NCI-H1105 treated with DMSO at 0.1 percent for 48 hours (cell line): Measurements from ENCODE around the gene GNAZ.

ENCODE experiments used
- DNase-seq: peaks from one replicate; lab custom pipeline; 2025; lab: John Stamatoyannopoulos, UW

GNAZ gene

DNA sequence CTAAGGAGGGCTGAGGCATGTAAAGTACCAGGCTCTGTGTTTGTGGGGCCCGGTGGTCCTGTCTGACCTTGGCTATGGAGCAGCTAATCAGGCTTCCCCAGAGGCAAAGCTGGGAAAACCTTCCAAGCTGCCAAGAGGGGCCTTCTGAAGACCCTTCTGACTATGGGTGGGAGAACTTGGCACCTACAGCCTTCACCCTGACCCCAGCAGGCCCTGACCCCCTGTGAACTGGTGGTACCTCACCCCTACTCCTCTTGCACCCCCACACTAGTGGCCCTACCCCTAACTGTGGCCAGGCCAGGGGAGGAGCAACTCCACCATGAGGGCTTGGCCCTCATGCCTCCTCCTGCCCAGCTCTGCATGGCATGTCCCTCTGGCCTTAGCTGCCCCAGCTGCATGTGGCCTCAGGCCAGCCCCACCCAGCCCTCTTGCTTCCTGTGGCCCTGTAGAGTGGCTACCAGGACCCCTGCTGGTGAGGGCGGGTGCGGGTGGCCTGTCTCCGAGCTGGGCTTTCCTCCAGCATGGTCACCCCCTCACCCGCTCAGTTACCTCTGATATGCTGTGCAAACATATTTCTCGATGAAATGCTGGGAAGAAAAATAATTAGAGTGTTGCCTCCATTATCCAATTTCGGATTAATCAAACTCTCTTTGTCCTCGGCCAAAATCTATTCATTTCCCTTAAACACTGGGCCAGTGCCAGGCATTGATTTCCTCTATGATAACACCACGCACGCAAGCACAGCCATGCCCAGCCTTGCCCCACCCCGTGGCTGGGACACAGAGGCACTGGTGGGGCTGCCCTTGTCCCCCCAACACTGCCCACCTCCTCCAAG, 7.5 kb downstream of the GNAZ start:
- DNase-seq, result no peak

DNA sequence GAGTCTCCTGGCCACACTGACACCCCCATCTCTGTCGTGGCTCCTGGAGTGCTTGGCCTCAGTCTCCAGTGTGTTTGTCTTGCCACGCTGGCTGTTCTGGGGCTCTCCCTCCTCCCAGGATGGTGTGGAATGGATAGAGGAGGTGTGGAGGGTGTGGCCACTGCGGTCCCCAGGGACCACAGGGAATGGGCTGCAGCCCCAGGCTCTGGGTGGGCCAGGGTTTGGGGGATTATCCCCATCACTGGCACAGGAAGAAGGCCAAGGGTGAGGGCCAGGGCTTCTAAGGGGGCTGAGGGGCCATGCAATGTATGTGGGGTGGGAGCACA, 8.1 kb downstream of the GNAZ start:
- no peak for DNase-seq

DNA sequence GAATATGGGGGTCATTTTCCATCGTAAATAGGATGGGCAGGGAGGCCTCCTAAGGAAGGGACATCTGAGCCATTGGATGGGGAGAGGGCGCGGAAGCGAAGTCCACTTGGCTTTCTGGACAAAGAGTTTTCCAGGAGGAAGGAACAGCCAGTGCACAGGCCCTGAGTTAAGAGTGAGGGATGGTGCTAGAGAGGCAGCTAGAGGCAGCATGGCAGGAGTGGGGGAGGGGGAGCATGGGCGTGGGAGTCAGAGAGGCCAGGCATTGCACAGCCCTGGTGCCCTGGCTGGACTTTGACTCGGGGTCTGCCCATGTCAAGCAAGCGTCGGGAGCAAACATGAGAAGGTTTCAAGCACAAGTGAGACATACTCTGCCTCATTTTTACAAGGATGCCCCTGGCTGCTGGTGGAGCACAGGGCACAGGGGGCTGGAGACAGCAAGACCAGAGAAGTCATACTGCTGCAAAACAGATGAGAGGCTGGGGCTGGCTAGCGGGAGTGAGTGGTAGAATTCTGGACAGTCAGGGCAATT, 9.0 kb downstream of the GNAZ start:
- DNase-seq, result no peak

DNA sequence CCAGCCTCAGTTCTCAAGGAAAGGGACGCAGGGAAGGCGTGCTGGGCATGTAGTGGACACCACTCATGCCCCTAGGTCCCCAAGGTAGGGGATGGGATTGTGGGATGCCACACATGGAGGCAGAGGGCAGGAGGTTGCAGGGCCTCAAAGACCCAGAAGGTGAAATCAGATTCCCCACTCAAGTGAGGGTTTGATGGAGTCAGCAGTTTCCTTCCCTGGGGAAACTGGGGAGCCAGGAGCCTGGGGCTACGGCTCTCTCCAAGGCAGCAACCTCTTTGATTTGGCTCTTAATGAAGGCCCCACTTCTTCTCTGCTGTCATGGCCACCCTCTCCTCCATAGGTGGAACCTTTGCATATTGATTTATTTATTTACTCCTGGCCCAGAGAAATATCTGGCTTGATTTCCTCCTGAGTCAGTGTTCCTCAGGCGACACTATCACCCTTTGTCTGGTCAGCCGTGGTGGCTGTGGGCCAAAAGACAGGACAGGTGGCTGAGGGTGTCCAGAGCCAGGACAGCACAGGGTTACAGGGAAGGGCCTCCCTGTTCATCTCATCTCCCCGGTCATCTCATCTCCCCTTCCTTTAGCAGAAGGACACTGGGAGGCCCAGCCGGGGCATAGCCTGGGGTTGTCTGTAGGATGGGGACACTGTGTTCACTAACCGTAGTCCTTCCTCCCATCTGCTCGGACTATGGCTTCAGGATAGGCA, 9.6 kb downstream of the GNAZ start:
- DNase-seq, result no peak

DNA sequence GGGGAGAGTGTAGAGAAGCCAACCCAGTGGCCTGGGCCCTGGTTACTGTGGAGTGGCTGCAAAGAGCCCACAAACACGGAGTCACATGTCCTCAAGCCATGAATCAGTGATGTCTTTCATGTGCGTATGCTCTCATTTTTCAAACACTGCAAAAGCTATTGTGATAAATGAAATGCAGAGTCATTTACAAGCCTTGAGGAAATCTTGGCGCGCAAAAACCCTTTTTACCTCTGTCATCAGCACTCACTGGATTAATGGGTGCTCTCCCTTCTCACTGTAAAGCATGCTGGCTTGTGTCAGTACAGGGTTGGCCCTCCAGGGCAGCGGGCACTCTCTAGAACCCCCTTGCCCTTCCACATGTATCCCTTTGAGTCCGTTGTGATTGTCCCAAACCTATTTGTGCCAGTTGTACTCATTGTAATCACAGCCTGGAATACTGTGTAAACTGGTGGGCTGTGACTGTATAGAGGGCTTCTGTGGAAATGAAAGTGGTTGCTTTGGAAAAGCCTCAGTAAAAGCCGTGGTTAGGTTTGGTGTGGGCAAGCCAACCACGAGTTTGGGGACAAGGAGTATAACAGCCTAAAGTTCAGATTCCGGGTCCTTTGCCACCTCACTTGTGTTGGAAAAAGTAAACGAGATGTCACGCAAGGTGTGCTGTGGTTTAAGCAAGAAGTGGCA, 10.4 kb downstream of the GNAZ start:
- no peak for DNase-seq

DNA sequence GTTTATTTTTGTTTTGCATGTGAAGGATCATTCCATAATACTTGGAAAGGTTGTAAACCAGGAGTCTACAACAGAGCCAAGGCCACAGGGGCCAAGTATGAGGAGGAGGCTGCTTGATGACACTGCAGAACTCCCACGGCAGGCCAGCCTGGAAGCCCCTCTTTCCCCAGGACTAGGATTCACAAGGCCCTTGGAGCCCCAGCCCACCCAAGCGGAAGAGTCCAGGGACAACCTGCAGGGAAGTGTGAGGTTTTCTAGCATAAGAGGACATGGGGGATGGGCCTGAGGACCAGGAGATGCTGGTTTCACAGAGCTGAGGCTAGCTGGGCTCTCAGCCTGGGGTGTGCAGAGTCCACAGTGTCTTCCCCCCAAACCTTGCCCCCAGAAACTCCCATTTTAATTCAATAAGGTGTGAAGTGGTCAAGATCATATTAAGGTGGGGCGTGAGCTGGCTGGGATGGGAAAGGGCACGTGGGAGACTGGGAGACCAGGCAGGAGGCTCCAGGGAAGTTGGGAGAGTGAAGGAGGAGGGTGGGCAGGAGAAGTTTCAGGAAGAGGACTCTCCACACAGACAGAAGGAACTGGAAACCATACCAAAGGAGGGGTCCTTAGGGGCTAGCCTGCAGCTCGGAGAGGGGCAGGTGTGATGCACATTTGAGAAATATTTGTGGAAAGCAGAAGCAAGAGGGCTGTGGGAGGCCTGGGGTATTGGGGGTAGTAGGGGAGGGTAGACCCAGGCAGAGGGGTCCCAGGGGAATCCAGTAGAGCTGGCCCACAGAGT, 12.4 kb downstream of the GNAZ start:
- no peak for DNase-seq

DNA sequence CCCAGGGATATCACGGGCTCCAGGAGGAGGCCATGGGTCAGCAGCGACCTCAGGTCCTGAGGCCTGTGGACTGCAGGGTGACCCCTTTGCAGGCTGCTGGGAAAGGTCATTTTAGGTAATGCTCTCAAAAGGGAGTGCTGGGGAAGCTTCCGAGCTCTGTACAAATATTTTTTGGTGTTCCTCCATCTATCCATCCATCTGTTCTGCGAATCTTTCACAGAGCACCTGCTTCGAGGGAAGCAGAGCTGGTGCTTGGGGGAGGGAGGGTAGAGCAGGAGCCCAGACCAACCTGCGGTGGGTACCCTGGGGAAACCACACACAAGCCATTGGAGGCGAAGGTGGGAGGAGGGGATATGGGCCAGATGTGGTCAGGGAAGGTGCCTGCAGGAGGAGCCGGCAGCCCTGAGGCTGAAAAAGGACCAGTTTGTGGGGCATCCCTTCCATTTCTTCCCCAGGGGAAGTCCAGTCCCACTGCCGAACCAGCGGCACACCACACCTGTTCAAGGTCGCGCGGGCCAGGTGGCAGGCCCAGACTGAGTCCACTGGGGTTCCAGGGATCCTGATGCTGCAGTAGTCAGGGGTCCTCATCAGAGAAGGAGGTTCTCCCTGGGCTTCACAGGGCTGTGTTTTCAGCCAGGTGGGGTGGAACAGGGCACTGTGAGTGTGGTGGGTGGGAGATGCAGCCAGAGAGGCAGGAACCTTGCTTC, 13.1 kb downstream of the GNAZ start:
- DNase-seq, result no peak

DNA sequence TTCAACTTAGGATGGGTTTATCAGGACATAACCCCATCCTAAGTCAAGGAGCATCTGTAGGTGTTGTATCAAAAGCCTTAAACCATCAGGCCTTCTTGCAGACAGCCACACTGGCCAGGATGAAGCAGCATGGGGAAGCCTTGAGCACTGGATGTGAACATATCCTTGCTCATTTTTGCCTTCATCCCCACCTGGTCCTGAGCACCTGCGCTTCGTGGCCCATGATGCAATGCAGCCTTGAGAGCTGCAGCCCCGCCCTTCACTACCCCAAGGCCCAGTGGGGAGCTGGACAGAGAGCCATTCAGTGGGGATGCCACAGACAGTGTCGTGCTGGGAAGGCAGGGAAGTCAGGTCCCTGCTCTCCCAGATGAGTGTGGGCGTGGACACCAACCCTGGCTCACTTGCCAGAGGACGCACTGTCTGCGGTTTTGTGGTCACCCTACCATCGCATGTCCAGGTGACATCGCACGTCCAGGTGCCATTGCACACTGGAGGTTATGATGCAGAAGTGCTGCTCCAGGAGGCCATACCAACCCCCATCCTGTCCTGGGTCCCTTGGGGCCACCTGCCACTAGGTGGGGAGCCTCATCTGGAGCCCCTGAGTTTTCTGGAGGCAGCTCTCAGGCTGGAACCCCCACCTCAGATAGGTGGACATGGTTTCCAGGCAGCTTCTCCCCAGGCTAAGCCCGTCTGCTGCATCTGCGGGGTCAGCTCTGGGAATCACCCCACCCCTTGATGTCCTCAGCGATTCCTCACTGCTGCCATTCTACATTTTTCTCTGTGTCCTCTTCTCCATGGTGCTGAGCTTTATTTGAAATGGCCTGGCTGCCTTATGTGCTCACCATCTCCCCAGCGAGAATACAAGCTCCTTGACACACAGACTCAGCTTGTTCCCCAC, 14.4 kb downstream of the GNAZ start:
- DNase-seq, result no peak

DNA sequence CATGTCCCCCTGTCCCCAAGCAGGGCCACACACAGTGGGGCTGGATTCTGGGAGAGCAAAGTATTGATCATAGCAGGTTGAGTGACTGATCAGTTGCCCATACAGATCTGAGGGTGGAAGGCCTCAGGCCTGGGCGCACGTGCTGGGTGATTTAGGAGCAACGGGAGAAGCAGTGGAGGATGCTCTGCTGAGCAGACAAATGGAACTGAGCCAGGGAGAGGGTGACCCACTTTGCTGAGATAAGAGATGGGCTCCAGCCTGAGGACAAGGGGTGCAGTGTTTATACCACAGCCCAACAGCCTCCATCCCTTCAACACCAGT, 15.0 kb downstream of the GNAZ start:
- no peak for DNase-seq

DNA sequence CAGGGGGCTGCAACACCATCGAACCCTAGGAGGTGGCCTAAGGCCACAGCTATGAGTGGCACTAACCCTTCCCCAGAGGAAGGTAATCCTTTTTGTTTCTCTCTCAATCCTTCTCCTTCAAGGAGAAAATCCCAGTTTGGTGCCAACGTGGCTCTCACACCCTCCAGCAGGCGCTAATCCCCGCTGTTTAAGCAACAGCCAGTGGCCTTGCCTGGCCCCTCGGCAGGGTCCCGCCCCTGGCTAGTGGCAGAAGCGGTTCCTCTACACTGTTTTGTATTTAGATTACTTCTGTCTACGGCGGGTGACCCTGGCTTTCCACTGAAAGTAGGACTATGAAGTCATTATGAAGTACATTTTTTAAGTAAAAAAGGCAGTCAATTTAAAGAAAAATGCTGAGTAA, 15.5 kb downstream of the GNAZ start:
- no peak for DNase-seq

DNA sequence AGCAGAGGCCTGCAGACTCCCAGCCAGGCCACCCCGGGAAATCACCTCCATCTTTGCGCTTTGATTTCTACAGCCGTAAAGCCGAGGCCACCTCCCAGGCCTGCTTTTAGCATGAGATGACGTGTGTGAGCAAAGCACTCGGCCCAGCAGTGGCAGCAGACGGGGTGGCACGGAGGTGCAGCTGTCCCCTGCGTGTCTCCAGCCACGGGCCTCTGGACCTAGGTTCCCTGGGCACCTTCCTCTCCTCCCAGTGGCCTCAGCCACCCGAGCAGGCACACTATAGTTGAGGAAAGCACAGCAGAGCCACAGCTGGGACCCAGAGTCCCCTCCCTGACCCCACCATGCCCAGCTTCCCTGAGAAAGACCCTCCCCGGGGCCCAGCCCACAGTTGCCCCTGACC, 15.9 kb downstream of the GNAZ start:
- no peak for DNase-seq

DNA sequence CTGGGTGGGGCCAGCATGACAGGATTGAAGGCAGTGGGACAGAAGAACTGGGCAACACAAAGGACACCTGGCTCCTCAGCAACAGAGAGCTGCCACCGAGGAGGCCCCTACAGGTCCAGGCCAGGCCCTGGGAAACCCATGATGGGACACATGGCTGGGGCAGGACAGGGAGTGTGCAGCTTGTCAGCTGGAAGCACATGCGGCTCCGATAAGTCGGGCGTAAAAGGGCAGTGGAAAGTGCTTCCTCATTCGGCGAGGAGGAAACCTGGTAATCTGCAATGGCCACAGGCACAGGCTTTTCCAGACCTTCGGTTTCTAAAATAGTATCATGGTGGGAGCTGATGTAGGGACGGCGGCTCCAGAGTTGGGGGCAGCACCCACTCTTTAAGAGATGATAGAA, 16.5 kb downstream of the GNAZ start:
- DNase-seq, result no peak

DNA sequence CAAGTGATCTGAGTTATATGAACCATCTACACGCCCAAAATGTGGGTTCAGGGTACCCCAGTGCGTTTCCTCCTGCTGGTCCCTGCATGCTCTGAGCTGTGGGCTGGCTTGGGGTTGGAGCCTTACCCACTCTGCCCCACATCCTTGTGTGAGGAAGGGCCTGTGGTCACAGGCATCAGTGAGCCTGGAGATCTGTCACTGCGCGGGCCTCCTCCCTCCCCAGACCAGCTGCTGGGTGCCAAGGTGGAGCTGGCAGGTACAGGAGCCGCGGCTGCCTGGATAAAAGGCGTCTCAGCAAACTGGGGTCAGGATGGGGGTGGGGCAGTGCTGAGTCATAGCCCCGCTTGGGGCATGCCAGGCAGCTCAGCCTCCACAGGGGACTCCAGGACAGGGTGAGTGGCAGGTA, 17.9 kb downstream of the GNAZ start:
- DNase-seq, result no peak

DNA sequence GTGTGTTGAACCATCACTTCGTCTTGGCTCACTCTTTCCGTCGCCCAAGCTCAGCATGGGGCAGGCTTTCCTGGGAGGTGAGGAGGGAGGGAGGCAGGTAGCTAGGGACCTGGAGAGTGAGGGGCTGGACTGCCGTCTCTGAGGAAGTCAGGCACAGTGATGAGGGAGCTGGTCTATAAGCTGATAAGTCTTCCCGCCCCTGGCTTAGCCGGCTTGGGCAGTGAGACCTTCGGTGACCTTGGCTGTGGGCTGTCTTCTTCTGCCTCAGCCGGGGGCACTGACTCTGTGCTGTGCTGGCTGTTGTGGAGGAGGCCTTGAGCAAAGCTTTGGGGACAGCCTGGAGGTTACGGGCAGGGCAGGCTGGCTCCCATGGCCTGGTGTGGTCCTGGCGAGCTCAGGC, 18.7 kb downstream of the GNAZ start:
- DNase-seq, result no peak

DNA sequence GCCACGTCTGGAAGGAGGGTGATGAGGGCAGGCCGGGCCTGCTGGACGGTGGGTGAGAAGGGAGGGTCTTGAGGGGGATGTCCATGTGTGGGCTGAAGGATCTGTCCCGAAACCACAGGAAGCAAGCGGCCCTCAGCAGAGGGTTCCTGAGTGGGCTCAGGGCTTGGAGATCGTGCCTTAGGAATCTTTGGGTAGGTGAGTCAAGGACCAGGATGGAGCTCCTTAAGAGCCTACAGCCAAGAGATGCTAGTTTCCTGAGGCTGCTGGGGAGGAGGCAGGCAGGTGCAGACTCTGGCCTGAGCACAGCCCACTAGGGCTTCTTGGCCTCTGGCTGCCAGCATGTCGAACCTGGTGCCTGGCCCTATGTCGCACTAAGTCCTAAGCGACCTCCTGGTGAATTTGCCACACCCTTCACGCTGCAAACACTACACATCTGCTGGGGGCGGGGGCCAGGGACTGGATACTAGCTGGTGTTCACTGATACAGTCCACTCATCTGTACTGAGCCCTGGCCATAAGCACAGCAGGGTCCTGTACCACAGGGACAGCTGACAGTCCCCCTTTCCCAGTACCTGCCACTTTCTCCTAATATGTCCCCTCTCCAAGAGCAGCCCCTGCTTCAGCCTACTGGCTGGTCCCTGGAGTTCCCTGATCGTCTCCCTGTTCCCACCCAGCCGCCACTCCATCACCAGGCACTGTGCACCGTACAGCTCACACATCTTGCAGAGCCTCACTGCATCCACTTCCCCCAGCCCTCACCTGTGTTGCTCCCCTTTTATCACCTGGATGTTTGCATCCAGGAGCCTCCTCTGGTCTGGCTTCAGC, 19.5 kb downstream of the GNAZ start:
- no peak for DNase-seq

DNA sequence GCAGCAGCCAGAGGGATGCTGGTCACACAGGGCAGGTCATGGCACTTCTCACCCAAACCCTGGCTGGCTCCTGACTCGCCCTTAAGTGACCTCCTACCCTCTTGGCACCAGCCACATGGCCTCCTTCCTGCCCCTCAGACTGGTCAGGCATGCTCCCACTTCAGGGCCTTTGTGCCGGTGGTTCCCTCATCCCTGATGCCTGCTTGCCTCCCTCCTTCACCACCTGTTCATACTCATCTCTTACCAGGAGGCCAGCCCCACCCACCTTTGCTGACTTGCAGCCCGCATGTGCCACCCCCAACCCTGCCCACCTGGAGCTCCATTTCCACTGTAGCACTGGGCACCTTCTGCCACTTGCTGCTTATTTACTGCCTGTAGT, 20.1 kb downstream of the GNAZ start:
- no peak for DNase-seq

DNA sequence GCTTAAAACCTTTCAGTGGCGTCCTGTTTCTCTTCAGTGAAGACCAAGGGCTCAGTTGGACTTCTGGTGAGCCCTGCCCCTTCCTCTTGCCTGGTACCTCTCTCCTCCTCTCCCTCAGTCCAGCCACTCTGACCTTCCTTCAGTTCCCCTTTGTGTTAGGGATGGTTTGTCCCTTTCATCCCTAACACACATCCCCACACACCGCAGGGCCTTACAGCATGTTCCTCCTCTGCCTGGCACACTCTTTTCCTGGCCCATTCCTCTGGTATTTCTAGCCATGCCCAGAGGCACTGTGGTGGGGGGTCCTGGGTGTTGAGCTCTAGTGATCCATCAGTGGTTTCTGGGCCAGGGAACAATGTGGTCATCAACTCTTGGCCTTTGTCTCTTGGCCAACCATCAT, 21.4 kb downstream of the GNAZ start:
- no peak for DNase-seq

DNA sequence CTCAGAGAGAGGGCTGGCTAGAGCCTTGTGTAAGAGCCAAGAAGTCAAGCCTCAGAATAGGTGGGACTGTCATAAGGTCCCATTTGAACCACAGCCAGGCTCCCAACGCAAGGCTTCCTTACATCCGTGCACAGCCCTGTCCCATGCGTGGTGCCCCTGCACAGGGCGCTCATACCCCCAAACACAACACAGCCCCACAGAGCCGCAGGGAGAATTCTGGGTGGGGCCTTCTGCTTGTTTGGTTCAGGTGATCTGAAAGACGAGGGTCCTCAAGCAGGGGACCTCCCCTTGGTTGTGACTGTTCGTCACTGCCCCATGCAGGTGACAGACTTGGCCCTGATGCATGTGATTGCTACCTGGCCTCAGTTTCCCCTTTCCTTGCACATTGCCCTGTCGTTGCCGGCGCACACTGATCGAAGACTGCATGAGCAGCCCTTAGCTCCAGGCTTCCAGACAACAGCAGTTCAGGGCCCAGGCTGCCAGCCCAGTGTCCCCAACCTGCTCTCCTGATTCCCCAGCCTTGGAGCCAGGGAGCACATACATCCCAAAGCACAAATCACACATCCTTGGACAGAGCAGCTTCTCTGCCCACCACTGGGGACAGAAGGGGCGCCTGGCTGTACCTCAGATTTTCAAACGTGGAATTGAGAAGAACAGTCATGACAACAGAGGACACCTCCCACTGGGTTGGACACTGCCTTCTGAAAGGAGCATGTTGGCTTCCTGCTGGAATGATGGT, 22.1 kb downstream of the GNAZ start:
- DNase-seq, result no peak
